Hematopoietic multipotent progenitor cell (in vitro differentiated cells): ENCODE measurements around the gene FAM174B. TPM values are rescaled to one million over a fixed set of nuclear protein-coding genes. Genes with fewer than 3 reads are reported as not detected.
A peak's percentile ranks its signal among the peaks of the same experiment; 100 is the strongest.

ENCODE experiments used
- DNase-seq, 3 donors: peaks; one replicate each; pipeline ENCODE4 v3.0.0-alpha.2; 2011 to 2015; ENCODE audit warnings: low read depth in 2 of 3, low spot score in 2 of 3
- total RNA-seq: library from RNA; depleted of rRNA; stranded (reverse); fragments of >200 nt; gene quantifications from one replicate; pipeline ENCODE4 v1.2.3, GENCODE V29; 2012

The FAM174B gene
- total RNA-seq, 1 donor, result 2.7 TPM

- peak in 2 of 3 donors; percentile 19 to 36 for DNase-seq
Measured at GRCh38 chr15:92643849-92644815, 11.4 kb downstream of the FAM174B start.

DNA sequence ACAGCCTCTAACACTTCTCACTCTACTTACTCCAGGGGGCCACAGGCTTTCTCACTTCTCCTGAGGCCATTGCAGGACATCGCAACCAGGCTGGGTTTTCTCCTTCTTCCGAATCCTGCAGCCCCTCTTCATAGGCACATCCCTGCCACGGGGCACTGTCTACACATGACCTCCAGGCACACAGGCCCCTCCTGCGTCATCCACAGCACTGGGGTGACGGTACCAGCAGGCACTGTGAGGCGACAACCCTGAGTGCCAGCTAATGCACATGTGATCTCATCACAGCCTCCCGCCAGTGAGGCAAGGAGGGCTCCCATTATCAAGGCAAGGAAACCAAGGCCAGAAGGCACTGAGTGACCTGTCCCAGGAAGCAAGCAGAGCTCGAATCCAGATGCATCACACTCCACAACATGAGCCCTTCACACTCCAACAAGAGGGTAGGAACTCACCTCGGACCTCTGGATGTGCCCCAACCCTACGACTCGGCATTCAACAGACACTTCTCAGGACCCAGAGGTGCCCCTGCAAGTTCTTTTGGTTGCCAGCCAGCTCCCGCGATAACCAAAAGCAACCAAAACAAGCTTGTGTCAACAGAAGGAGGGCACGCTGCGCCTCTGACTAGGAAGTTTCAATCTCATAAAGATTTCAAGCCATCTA, 16.7 kb downstream of the FAM174B start:
- DNase-seq, result no peak

DNA sequence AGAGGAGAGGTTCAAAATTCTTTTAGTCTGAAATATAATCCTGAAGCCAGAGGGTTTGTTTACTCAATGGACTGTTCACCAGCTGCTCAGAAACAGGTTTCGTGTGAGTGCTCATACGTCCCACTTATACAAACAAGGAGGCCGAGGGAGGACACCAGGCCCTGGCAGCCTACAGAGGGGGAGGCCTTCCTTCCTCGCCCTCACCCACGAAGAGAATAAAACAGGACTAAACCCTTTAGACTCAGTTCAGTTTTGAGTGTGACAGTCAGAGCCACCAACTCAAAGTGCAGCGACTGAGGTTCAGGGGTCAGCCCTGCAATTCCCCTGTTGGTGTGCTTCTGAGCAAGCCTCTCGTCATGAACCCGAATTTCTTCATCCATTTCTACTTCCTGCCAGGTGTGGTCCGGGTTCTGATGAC, 17.3 kb downstream of the FAM174B start:
- no peak for DNase-seq

- DNase-seq, result no peak
Measured at GRCh38 chr15:92637626-92638025, 17.9 kb downstream of the FAM174B start.

DNA sequence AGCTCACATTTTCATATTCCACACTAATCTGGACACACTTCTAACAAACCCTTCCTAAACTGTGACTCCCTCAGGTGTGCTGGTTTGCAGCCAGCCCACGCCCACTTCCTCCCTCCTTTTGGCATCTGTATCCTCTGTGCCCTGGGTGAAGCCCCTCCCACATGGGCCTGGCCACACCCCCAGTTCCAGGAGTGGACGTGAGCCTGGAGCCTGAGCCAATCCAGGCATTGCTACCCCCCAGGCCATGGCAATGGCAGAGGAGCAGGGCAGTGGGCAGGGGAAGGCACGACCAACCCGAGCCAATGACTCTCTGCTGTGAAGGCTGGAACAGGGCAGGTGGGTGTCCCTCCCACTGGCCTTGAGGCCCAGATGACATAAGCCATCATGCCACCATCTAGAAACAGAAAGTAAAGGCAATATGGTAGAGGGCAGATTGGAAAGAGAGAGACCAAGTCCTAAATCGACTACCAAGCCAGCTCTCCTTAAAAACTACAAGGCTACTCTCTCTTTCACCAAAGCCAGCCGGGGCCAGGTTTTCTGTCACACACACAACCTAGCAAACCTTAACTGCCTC, 18.6 kb downstream of the FAM174B start:
- DNase-seq, result no peak

GRCh38 chr15:92636401-92636907, 19.1 kb downstream of the FAM174B start:
- no peak for DNase-seq

GRCh38 chr15:92634671-92635201, 20.8 kb downstream of the FAM174B start:
- DNase-seq, result no peak

- no peak for DNase-seq
Measured at GRCh38 chr15:92634060-92634459, 21.5 kb downstream of the FAM174B start.

DNA sequence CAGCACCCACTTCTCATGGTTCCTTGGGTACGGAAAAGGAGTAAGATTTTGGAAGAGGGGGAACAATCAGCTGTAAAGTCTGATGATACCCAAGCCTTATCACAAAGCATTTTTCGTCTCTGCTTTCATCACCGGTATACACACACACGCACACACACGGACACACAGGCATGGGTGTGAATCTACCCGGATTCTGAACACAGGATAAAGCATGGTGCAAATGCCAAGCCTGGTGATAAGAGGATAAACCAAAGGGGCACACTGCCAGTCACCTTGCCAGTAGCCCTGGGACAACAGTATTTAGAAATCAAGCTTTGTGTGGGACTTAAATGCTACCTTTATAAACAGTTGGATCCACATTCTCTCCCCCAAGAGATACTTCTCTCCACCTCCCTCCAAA, 22.2 kb downstream of the FAM174B start:
- DNase-seq, result no peak

DNA sequence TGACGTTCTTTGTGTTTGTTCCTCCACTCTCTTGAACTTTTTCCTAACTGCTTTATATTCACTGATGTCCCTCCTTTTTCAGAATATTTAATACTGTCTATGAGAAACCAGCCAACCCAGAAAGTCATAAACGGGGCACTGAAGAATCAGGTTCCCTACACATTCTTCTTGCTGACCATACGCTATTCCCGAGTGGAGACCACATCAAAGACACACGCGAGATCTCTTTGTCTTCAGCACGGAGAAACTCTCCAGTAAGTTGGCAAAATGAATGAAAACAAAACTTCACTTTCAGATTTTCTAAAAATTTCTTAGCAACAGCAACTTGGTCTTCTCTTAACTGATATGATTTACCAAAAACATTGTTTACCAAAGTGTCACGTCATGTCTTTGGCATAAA, 22.6 kb downstream of the FAM174B start:
- no peak for DNase-seq

GRCh38 chr15:92631721-92632120, 23.9 kb downstream of the FAM174B start:
- no peak for DNase-seq

DNA sequence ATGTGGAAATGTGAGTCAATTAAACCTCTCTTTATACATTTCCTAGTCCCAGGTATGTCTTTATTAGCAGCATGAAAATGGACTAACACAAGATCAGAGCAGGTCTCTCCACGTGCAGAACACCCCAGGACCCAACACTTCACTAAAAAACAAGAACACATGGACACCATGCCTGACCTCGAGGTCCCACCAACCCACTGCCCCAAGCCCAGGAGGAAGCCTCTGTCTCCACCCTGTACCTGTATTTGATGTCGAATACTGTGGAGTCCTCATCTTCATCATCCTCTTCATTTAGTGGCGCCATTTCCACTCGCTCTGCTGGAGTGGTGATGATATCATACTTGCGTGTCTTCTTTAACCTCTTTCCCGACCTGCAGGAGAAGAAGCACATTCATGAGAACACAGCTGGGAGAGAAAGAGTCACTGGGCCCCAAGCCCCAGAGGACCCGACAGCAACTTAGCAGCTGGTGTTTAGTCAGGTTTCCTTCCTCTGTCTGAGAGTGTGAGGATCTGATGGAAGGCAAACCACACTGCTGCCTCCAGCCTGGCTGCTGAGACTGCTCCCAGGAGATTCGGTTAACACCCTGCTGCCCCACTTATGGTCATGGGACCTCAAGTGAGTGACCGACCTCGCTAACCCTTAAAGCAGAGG, 25.5 kb downstream of the FAM174B start:
- peak in 2 of 3 donors; percentile 24 to 54 for DNase-seq

DNA sequence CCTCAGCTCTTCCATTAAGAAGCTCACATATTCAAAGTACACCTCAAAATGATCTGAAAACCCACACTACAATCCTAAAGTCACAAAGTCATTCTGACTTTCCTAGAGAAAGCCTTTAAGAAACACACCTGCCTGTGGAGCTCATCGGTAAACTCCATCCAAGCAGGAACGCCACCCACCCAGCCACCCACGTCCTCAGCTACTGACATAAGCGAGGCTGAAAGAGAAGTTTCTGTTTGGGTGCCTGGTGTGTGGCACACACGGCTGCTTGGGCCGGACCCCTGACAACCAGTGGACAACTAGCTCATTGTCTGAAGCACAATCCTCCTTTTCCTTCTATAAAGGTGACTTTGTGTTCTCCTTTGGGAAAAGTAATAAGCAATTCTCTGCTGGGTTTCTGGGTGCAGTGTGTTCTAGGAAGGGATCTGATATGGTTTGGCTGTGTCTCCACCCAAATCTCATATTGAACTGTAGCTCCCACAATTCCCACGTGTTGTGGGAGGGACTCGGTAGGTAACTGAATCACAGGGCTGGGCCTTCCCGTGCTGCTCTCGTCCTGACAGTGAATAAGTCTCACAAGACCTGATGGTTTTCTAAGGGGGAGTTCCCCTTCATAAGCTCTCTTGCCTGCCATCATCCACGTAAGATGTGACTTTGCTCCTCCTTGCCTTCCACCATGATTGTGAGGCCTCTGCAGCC, 26.1 kb downstream of the FAM174B start:
- no peak for DNase-seq

DNA sequence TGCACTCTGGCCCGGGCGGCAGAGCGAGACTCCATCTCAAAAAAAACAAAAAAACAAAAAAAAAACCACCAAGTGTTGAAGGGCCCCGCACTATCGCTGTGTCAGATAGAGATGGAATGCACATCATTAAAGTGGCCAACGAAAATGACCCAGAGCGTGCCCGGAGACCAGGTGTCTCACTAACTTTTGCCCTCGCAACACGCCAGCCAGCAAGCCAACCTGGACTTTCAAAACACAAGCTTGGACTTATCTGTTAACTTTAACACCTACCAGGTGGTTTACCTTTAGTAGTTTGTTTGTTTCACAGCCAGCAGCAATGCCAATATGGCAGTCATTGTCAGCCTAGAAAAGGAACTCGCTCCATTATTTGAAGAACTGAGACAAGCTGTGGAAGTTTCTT, 28.6 kb downstream of the FAM174B start:
- no peak for DNase-seq

DNA sequence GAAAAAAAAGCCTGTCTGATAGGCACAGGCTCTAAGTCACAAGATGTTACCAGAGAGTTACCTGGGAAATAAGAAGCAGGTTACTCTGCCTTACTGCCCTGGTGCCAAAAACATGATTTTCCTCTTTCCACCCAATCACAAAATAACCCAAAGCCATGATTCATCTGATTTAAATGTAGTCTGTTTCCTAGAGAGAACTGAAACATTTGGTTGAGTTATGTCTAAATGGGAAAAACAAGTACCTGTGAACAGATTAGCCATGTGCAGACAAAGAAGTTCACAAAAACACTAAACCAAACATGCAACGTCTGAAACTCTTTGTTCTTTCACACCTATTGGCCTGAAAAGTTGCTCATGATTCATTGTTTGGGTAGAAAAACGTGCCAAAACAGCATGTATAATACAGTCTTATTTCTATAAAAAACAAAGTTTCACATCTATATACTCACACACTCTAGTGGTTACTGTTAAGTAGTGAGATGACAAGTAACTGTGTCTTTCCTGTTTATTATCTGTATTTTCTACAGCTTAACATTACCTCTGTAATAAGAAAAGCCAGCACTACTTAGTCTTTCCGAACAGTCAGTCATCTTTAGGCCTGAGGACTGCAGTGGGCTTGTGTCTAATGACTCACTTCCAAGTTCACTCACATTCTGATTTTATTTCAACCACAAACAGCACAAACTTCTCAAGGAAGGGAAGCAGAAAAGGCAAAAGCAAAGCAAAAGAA, 30.2 kb downstream of the FAM174B start:
- peak in 1 of 3 donors; percentile 27 for DNase-seq

- no peak for DNase-seq
Measured at GRCh38 chr15:92624401-92624991, 31.1 kb downstream of the FAM174B start.

DNA sequence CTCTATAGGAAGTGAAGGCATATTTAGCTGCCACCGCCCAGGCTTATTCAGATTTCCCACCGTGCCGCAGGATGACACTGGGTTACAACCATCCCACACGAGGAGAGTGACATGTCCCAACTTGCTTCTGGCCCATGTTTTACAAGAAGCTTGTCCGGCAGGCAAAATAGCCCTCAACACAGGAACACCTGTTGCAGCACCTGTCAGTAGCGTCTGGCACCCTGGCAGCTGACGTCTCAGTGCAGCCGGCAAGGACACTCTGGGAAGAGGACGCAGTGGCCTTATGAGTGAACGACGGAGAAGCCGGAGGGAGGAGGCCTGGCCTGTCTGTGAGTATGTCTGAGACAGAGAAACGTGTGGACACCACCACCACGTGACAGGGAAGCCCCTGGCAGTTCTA, 32.1 kb downstream of the FAM174B start:
- DNase-seq, result no peak

- DNase-seq, result no peak
Measured at GRCh38 chr15:92621972-92622533, 33.5 kb downstream of the FAM174B start.

GRCh38 chr15:92620991-92621390, 34.6 kb downstream of the FAM174B start:
- no peak for DNase-seq
